GM18526 (cell line): Measurements from ENCODE around the gene MRC2.

Experiments used
- POLR2A ChIP-seq: IDR thresholded peaks from 3 replicates; pipeline ENCODE4 v1.6.1; 2011; ENCODE audit not compliant: insufficient read length; ENCODE audit errors: extremely low read depth

Gene MRC2

DNA sequence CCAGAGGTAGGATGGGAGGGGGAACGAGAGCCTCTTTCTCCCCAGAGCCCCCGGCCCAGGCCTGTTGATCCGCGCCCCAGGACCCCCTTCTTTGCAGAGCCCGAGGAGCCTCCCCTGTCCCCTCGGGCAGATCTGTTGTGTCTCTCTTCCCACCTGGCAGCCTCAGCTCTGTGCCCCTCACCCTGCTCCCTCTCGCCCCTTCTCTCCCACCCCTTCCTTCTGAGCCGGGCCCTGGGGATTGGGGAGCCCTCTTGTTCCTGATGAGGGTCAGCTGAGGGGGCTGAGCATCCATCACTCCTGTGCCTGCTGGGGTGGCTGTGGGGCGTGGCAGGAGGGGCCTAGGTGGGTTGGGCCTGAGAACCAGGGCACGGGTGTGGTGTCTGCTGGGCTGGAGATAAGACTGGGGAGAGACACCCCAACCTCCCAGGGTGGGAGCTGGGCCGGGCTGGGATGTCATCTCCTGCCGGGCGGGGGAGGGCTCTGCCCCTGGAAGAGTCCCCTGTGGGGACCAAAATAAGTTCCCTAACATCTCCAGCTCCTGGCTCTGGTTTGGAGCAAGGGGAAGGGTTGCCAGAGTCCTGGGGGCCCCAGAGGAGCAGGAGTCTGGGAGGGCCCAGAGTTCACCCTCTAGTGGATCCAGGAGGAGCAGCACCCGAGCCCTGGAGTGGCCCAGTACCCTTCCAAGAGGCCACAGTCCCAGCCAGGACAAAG, 65.4 kb downstream of the MRC2 start:
- TF ChIP-seq POLR2A, result no peak

DNA sequence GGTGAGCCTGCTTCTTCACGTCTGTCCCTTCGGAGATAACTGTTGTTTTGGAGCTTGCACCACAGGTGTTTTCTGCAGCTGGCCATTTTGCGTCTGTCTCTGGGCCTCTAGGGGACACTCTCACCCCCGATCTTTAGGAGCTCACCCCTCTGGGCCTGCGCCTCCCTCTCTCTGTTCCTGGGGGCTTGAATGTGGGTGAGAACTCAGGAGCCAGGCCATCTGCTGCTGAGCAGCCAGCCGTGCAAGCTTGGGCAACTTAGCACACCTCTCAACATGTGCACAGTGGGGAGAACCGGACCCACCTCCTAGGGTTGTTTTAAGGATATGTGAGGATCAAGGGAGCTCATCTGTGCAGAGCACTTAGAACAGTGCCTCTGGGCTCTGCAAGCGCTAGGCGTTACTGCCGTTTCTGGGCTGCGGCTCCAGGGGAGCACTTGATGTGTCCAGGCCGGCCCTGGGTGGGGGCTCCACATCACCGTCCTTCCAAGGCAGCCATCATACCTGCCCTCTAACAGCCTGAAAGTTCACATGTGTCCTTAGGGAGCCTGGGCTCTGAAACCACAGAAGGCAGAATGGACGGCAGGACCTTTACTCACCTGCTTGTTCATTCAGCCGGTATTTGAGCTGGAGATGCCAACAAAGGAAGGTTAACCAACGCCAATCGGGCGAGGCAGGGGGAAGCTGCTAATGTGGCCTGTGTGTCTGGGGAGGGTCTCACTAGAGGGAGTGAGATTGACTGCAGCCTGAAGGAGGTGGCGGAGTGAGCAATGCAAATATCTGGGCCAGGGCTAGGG, 66.3 kb downstream of the MRC2 start:
- TF ChIP-seq POLR2A, result no peak

DNA sequence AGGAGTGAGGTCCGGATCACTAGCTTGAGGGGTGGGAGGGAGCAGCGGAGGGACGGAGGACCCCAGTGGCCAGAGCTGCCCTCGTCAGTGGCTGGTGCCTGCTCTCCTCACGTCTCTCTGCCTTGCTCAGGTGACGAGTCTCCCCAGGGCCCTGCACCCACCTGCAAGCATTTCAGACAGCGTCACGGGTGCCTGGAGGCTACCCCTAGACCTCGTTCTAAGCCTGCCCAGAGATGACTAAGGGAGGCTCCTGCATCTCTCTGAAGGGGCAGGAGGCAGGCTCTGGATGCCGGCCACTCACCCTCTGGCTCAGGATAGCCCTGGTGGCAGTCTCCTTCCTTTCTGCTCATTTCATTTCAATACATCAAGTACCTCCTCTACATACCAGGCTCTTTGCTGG, 68.8 kb downstream of the MRC2 start:
- no peak for TF ChIP-seq POLR2A

DNA sequence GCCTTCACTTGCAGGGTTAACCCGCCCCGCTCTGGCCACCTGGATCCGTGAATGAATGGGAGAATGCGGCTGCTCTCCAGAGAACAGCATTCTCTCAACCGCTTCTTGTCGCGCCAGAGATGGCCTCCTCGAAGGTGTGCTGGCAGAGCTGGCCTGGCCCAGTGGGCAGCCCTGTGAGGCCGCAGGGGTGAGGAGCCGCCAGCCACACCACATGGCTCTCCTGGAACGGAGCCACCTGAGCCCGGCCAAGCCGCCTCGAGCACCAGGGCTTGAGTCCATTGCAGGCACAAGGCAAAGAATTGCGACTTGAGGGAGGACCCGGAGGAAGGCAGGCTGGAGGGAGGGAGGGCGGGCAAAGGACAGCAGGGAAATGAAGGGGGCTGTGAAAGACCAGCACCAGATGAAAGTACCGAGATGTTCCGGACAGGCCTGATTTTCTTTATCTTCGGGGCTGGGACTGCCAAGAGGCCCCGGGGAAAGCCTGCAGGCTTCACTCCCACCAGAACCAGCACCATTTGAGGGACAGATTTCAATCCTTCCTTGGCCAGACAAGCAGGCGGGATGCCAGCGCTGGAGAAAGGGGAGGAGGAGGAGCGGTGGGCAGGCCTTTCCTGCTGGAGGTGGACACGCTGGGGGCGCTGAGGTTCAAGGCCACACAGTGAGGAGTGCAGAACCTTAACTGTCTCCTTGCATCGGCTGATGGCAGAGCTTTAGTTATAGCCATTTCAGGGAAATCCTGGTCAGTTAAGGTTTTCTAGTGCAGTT, 69.4 kb downstream of the MRC2 start:
- no peak for TF ChIP-seq POLR2A

DNA sequence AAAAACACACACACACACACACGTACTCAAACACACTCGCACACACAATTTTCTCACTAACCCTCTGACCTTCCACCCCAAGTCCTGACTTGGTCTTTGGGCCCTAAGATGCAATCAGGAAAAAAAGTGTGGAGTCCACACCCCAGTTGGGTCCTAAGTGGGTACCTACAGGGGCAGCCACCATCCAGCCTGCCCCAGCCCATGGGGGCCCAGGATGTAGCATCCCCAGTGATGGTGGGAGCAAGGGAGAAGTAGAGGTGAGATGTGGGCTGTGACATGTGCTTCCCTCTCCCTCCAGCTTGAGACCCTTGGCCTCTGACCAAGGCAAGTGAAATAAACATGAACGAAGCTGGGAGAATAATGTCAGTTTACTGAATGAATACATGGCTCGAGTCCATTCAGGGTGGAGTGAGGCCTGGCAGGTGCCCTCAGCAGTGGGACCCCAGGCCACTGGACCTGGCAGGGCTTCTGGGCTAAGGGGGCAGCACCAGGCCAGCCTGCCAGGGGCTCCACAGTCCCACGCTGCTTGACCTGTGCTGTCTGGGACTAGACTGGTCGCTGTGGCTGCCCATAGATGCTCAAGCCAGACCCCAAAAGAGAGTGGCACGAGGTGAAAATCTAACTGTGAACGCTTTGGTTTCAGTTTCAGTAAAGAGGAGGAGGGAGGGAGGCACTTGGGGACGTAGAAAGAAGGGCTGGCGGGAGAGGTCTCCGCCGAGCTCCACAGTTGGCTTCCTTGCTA, 73.7 kb downstream of the MRC2 start:
- no peak for TF ChIP-seq POLR2A

DNA sequence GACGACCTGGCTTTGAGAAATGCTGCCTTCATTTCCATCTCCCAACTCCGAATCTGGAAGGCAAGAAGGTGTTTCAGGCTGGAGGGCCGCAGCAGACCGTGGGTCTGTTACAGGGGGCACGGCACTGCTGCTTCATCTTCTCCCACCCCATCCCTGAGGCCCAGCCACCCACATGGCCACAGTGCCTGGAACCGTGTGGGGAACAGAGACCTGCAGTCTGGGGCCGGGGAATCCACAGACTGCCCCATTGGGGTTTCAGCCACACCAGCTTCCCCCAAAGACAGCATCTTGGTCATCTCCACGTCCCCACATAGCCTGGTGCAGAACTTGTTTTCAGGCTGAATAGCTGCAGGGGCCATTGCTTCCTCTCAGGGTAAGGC, 74.2 kb downstream of the MRC2 start:
- TF ChIP-seq POLR2A, result no peak

DNA sequence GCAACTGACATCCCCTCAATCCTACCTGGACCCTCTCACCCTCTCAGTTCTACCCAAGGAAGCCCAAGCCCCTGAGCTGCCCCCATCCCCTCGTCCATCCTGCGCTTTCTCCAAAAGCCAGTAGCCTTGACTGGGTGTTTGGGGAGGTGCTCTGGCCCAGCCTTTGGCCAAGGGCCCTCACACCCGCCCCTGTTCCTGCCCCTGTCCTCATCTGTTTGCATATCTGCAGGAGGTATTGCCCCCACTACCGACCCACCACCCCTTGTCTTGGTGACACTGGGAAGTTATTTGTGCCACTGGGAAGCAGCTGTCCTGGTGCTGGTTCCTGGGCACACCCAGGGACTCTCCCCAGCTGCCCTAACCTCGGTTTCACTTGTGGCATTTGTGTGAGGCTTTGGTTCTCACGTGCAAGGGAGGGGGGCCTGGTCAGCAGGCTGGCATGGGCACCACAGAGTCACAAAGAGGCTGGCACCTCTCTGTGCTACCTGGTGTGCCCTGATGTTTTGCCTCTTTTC, 75.3 kb downstream of the MRC2 start:
- TF ChIP-seq POLR2A, result no peak

DNA sequence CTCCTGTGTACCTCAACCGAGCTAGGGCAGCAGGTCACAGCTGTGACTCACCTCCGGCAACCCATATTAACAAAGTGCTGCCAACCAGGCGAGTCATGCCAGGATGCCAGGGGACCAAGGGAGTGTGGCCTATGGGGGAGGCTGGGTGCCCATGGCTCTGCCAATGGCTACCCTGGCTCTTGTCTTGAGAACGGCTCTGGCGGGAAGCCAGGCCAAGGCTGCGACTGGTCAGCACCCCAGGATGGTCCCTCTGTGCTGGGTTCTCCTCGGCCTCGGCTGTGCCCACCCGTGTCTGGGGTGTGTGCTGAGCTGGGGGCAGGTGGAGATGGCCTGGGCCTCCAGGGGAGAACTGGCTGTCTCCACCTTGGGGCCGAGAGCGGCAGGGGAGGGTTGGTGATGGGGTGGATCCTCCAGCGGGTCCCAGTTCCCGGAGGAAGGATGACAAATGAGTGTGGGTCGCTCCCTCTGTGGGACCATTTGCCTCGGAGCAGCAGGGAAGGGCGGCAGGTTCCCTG, 75.8 kb downstream of the MRC2 start:
- TF ChIP-seq POLR2A, result no peak

DNA sequence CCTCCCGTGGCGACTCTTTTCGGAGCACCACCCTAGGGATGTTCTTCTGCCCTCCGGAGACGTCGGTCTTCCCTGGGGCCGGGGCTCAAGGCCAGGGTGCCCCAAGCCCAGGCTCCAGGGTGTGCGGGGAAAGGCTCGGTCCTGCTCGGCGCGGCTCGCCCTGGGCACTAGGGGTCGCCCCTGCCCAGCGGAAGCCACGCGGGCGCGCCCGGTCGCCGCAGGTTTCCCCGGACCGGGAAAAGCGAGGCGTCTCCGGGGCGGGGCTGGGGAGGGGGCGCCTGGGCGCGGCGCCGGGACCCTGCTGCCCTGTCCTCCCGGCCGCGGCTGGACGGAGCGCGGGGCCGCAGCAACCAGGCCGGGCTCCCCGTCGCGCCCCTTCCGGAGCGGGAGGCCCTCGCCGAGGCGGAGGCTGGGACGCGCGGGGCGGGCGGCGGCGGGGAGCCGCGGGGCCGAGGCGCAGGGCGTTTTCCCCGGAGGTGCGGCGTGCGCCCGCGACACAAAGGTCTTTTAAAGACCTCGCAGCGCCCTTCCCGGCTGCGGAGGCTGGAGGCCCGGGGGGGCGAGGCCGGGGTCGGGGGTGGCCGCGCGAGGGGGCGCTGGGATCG, 76.4 kb downstream of the MRC2 start:
- TF ChIP-seq POLR2A, result no peak

DNA sequence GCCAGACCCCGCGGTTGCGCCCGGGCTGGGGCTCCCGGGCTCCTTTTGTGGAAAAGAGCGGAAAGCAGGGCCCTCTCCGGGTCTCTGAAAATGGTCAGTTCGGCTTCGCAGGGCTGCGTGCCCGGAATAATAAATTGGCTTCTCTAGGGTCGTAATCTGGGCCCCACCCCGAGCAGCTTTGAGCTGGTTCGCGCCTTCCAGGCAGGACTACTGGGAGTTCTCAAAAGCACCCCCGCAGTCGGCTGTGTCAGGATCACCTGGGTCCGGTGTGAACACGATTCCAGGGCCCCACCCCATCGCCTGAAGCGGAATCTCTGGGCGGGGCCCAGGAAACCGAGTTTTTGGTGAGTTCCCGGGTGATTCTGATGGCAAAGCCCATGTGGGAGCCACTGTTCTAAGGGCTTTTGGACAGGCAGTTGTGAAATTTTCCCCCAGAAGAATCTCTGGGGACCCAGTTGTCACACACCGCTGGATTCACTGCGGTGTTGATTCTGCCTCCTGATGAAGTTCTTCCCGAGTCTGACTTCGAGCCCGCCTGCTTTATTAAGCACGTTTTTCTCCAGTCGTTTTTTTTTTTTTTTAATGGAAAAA, 77.0 kb downstream of the MRC2 start:
- TF ChIP-seq POLR2A, result no peak

DNA sequence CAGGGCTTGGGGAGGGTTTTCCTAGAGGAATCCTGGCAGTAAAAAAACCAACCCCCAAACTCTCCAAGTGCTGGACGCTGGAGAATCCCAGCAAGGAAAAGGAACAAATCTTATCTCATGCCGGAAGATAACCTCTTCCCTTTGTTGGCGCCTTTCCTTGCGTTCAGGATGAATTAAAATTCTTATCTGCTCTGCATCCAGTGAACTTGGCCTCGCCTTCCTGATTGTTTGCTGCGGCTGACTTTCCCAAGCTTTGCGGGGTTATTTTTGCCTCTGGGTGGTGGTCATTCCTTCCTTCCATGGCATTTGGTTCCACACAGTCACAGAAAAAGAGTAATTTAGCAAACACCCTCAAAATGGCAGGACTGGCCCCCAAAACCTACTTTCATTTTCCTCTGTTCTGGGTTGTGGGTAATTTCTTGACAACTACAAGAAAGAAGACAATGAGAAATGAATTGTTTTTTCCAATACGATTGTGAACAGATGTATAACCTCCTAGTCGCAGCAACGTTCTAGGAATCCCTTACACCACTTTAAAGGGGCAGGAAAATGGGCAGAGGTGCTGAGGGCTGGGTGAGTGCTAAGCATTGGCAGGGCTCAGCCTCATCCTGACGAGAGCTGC, 77.8 kb downstream of the MRC2 start:
- TF ChIP-seq POLR2A, result no peak

DNA sequence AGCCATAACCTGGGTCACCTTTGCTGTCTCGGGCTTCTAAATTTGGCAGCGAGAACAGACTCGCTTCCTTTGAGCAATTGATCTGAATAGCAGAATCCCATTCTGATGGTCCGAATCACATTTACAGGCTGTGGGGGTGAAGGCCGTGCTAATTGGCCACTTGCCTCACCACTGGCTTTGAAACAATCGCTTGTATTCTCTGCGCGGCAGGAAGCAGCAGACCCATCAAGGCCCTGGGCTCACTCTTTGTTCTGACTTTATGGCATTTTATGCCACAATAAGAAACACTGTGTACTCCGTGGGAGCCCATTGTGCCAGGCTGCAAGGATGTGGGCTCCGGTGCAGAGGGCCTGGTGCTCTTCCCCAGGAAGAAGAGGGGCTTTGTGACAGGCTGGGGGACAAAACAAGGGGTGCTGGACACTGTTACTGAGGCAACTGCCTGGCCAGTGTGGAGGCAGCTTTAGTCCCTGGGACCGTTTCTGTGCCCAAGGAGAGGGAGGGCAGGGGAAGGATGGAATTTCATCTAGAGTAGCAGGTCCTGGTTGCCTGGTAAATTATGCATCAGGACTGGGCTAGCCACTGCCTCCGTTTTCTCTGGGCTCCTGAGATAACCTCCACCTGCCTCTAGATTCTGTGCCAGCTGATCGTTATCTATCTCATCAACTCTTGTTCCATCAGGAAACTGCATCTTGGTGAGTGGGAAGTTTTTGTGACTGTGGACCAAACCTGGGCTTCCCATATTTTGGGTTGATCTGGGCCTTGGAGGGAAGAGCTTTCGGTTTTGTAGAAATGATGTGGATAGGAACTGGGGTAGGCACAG, 78.5 kb downstream of the MRC2 start:
- TF ChIP-seq POLR2A, result no peak
